A673 (cell line): ENCODE results near the gene SMARCE1. TPM values are rescaled to one million over a fixed set of nuclear protein-coding genes. Genes with fewer than 3 reads are reported as not detected.

Experiments
- BruUV-seq: library from RNA; stranded (reverse); fragments of 400-500 nt; replicated peaks from 2 replicates; lab custom pipeline; 2021; lab: Mats Ljungman, UMichigan
- CTCF ChIA-PET: fragments of 300-600 bp; sonication (Branson Sonifier 250); formaldehyde crosslinking; loops from one replicate; lab custom pipeline; 2022; ENCODE audit warnings: antibody characterized with exemption; lab: Charles Lee
- POLR2A ChIA-PET: fragments of 300-600 bp; sonication (Branson Sonifier 250); formaldehyde crosslinking; loops from one replicate; lab custom pipeline; 2022; ENCODE audit warnings: antibody characterized with exemption; ENCODE audit not compliant: low non-redundant PET; lab: Charles Lee
- DNase-seq: peaks from one replicate; pipeline ENCODE4 v3.0.0-alpha.2; 2015; ENCODE audit warnings: low spot score
- H3K27ac ChIP-seq: fragments of 200-600 bp; sonication (generic); 2 replicates; pipeline ENCODE4 v1.5.1; 2016; ENCODE audit warnings: mixed run types, low read depth, mild to moderate bottlenecking, mixed read lengths, antibody characterized with exemption, low read length; ENCODE audit not compliant: poor library complexity, severe bottlenecking
- H3K27me3 ChIP-seq: fragments of 200-600 bp; sonication (generic); replicated peaks from 2 replicates; pipeline ENCODE4 v1.6.1; 2017; ENCODE audit warnings: mixed run types, low read depth, mild to moderate bottlenecking, mixed read lengths, antibody characterized with exemption, low read length; ENCODE audit not compliant: insufficient read depth, poor library complexity
- H3K36me3 ChIP-seq: fragments of 200-600 bp; sonication (generic); 2 replicates; pipeline ENCODE4 v1.6.1; 2016; ENCODE audit warnings: mixed run types, mild to moderate bottlenecking, mixed read lengths, antibody characterized with exemption, low read length; ENCODE audit not compliant: insufficient read depth, poor library complexity, severe bottlenecking
- H3K4me1 ChIP-seq: fragments of 200-600 bp; sonication (generic); 2 replicates; pipeline ENCODE4 v1.6.1; 2017; ENCODE audit warnings: mixed run types, mild to moderate bottlenecking, mixed read lengths, antibody characterized with exemption, low read length; ENCODE audit not compliant: insufficient read depth, poor library complexity, severe bottlenecking
- H3K4me3 ChIP-seq: fragments of 200-600 bp; sonication (generic); 2 replicates; pipeline ENCODE4 v1.5.1; 2016; ENCODE audit warnings: low read depth, mixed run types, mild to moderate bottlenecking, mixed read lengths, low read length; ENCODE audit not compliant: poor library complexity, severe bottlenecking
- H3K9me3 ChIP-seq: fragments of 200-600 bp; sonication (generic); 2 replicates; pipeline ENCODE4 v1.6.1; 2016; ENCODE audit warnings: mixed run types, low read depth, mild to moderate bottlenecking, mixed read lengths, antibody characterized with exemption, low read length; ENCODE audit not compliant: poor library complexity, severe bottlenecking
- EZH2 ChIP-seq: fragments of 200-600 bp; sonication (generic); IDR thresholded peaks from 2 replicates; pipeline ENCODE4 v1.6.1; 2017; ENCODE audit warnings: borderline replicate concordance, low read depth, mild to moderate bottlenecking, mixed read lengths, antibody characterized with exemption, low read length; ENCODE audit not compliant: poor library complexity, severe bottlenecking
- intact Hi-C: fragments of 100-400 bp; cut with micrococcal nuclease; formaldehyde crosslinking; loops from one replicate; pipeline ENCODE4 v1.10.0; 2022; ENCODE audit not compliant: unreplicated experiment
- total RNA-seq: library from RNA; stranded (reverse); gene quantifications from 2 replicates; pipeline ENCODE4 v1.2.3, GENCODE V29; 2021
- TF ChIP-seq, protein P1 (sequence below): fragments of 300-800, 200-600 bp; sonication (generic); conservative IDR thresholded peaks from 2 replicates; pipeline ENCODE4 v1.5.1; 2017; ENCODE audit warnings: low read depth, mild to moderate bottlenecking, antibody characterized with exemption, low read length, moderate library complexity, mixed read lengths

SMARCE1 gene
- total RNA-seq, 1 experiment from 2014 or later = 91.4 TPM

GRCh38 chr17:40625311-40625710 lies 22.3 kb downstream of the SMARCE1 start:
- intact Hi-C loops = no loop called here
- CTCF ChIA-PET = no interaction called here
- POLR2A ChIA-PET = no interaction called here

GRCh38 chr17:40623419-40624210 lies 24.0 kb downstream of the SMARCE1 start:
- intact Hi-C loops = loop anchor here (2.0 kb wide), 1 partner anchor 167 kb away; no protein-coding TSS in a partner anchor
- ChIA-PET POLR2A (no interaction called here), CTCF (no interaction called here)
- Histone ChIP-seq H3K27ac (no peak overlapping the region), H3K4me1 (peaks cover 6% of the 10 kb centered on the region), H3K27me3 (no peaks in the 10 kb centered on the region), H3K36me3 (peaks cover 5% of the 10 kb centered on the region), H3K9me3 (no peaks in the 10 kb centered on the region), H3K4me3 (no peak overlapping the region)
- BruUV-seq = no TSS peak
- DNase-seq = no peak
- TF ChIP-seq EZH2 = no peak
- TF ChIP-seq, protein P1, sequence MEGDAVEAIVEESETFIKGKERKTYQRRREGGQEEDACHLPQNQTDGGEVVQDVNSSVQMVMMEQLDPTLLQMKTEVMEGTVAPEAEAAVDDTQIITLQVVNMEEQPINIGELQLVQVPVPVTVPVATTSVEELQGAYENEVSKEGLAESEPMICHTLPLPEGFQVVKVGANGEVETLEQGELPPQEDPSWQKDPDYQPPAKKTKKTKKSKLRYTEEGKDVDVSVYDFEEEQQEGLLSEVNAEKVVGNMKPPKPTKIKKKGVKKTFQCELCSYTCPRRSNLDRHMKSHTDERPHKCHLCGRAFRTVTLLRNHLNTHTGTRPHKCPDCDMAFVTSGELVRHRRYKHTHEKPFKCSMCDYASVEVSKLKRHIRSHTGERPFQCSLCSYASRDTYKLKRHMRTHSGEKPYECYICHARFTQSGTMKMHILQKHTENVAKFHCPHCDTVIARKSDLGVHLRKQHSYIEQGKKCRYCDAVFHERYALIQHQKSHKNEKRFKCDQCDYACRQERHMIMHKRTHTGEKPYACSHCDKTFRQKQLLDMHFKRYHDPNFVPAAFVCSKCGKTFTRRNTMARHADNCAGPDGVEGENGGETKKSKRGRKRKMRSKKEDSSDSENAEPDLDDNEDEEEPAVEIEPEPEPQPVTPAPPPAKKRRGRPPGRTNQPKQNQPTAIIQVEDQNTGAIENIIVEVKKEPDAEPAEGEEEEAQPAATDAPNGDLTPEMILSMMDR = no peak

More at GRCh38 chr17:40625311-40625710, 22.3 kb downstream of the SMARCE1 start:
- DNase-seq = no peak
- no peaks in the 10 kb centered on the region for H3K9me3 ChIP-seq
- no peaks in the 10 kb centered on the region for H3K27me3 ChIP-seq
- no TSS peak for BruUV-seq
- peaks cover 6% of the 10 kb centered on the region for H3K4me1 ChIP-seq
- peaks cover 17% of the 10 kb centered on the region for H3K36me3 ChIP-seq
- no peak overlapping the region for H3K27ac ChIP-seq
- TF ChIP-seq, protein P1 = no peak
- no peak for TF ChIP-seq EZH2
- H3K4me3 ChIP-seq = no peak overlapping the region

- BruUV-seq = no TSS peak
- Histone ChIP-seq H3K36me3 (peaks cover 4% of the 10 kb centered on the region), H3K27me3 (no peaks in the 10 kb centered on the region), H3K27ac (no peak overlapping the region), H3K9me3 (no peaks in the 10 kb centered on the region), H3K4me3 (no peak overlapping the region), H3K4me1 (peaks cover 6% of the 10 kb centered on the region)
- CTCF ChIA-PET = no interaction called here
- POLR2A ChIA-PET = no interaction called here
- TF ChIP-seq, protein P1 = no peak
- no peak for TF ChIP-seq EZH2
- DNase-seq = peak; percentile 16
- intact Hi-C loops = loop anchor here (2.0 kb wide), 1 partner anchor 168 kb away; no protein-coding TSS in a partner anchor
Measured at GRCh38 chr17:40622509-40622928, 25.1 kb downstream of the SMARCE1 start.
